CD4-positive, alpha-beta T cell treated with Interleukin-17A for 1 hour (primary cell): ENCODE data around the gene ARL6IP1.
A peak's percentile ranks its signal among the peaks of the same experiment; 100 is the strongest.
"Not testable (repeated sequence)": the region's sequence is repeated elsewhere in the genome, so short reads cannot be mapped to it uniquely, and the experiment has no call there.

Experiments used
- DNase-seq: peaks from one replicate; pipeline ENCODE4 v3.0.0-alpha.2; 2020

Gene ARL6IP1

DNA sequence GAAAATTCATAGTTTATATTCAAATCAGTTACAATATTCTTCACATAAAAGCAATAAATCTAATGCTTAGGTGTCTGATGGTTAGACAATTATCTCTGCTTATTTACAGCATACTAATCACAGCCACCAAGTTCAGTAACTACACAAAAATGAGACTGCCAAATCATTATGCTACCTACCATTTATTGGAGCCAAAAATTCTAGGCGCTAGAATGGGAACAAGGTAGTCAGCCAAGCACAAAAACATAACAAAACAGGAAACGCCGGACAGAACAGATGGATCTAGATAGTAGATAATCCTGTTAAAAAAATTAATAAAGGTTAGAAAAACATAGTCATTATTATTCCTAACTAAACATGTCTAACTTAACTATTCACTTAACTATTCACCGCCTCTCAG, 3.6 kb downstream of the ARL6IP1 start:
- no peak for DNase-seq

DNA sequence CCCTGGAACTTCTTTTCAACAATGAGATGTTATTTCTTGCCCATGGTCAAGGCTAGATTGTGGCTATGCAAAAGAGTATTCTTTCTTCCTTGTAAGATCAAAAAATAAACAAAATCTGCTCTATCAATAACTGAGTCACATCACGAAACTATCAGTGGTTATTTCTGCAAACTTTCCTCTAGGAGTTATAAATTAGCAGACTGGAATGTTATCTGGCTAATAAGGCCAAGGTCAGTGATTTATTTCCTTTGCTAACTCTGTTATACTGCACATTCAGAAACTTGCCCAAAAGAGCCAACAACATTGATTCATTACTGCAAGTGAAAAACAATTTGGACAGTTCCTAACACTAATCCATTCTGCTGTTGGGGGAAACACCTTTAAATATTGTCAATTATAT, 5.0 kb downstream of the ARL6IP1 start:
- DNase-seq: no peak

DNA sequence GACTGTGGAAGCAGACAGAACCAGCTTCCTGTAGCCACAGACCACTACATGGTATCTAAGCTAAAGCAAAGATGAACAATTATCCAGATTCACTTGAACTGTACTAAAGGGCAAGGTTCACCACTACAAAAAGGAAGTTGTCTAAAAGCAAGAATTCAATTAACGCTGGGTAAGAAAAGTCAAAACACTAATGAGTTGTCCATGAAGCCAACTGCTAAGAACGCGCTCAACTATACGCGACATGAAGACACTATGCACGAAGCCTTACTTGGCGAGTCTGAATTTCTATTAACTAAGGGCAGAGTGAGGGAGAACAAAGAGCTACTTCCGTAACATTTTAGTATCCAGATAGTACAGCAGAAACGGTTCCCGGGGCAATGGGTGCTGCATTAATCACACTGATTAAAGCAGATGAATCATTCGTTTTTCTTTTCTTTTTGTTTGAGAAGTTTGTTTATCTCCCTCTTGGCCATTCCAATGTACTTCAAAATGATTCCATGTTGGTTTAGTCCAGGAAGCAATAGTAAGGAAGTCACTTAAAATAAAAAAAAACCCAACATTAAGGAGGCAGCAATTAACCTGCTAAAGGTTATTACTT, 8.4 kb downstream of the ARL6IP1 start:
- no peak for DNase-seq

DNA sequence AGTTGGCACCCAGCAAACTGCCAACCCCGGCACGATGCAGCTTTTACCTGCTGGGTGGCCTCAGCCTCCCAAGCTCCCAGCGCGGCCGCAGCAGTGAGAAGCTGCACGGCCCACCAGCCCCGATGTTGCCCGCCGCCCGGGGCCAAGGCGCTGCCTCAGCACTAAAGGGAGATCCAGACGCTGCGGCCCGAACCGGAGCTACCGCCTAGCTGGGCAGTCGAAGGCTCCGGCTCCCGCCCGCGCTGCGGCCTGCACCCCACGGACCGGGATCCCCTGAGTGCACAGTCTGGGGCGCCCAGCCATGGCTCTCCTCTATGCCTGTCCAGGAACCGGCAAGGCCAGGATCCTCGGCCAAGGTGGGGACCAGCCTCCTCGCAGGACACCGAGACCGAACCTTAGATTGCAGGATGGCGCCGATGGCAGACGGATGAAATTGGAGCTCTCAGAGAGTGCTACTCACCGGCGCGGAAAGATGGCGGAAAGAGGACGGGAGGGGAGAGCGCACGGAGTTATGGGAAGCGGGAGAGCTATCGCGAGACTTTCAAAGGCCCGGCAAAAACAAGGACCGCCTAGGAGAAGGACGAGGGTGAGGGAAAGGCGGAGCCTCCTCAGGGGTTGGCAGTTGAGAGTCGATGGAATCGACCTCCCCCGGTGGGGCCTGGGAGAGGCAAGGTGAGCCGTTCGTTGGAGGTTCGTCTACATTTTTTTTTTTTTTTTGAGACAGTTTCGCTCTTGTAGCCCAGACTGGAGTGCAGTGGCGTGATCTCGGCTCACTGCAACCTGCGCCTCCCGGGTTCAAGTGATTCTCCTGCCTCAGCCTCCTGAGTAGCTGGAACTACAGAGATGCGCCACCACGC, 11.3 kb downstream of the ARL6IP1 start, which contains the start of gene RPS15A:
Gene RPS15A (minus strand): TSS at position 485 of the 857 bp plus-strand sequence. CDS start 1,221 bp downstream, outside the sequence.
- peak; percentile 97 for DNase-seq

DNA sequence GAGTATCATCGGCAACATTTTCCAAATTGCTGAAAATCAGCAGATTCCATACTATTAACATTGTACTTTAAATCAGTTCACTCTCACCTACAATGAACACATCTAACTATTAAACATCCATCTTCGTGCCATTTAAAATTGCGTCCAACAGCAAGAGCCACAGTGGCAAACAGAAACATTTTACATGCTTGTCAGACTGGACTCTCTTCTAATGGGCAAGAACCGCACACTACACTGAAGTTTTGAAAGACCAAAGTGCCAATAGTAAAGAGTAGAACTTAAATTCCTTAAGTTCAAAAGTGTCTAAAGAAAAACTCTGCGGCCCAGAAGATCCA, 11.9 kb downstream of the ARL6IP1 start:
- DNase-seq: no peak

DNA sequence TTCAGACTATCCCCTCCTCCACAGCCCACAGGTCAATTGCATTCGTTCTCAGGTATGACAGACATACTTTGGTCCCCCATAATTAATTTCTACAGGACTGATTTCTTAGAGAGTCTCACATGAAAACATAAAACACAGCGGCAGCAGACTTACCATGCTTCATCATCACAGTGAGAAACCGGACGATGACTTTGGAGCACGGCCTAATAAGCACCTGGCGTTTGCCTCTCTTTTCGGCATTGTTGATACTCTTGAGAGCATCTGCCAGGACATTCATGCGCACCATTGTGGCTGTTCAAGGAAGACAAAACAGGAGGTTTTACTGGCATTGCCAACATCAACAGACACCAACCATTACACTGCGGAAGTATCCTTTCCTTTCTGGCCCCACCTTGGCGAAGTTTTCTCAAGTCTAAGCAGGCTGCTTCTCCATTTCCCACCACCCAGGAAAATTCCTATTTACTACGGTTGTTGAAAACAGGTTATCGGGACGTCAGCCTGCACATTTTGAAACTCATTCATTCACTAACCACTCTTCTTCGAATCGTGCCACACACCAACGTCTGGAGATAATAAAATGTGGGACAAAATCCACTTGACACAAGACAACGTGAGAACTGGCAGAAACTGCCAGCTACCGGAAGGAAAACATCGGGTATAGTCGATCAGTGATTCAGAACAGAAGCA, 12.4 kb downstream of the ARL6IP1 start:
- DNase-seq: no peak

DNA sequence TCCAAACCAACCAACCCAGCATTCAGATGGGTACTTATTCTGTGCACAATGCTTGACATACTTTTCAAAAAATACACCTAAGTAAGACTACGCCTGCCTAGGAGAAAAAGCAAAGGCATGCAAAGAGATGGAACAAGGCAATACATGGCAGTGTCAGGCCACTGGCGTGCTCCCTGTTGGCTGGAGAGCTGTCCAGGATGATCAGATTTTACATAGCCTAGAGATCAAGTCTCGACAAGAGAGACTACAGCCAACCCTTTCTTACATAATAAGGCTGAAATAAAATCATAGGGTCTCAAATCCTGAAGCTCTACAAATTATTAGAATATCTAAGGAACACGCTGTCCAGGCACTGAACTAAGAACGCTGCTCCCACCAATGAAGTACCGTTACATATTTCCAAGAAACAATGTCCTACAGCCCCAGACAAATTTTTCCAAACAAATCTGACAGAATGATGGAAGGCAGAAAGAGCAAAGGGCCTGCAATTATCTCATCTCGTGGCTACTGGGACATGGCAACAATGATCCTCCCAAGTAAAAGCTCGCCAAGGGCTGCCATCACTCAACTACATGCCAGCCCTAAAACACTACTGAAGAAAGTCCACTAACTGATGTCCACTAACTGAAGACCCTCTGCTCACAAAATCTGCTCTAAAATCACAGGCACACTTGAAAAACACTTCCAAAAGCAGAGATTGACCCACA, 16.3 kb downstream of the ARL6IP1 start:
- DNase-seq: no peak

DNA sequence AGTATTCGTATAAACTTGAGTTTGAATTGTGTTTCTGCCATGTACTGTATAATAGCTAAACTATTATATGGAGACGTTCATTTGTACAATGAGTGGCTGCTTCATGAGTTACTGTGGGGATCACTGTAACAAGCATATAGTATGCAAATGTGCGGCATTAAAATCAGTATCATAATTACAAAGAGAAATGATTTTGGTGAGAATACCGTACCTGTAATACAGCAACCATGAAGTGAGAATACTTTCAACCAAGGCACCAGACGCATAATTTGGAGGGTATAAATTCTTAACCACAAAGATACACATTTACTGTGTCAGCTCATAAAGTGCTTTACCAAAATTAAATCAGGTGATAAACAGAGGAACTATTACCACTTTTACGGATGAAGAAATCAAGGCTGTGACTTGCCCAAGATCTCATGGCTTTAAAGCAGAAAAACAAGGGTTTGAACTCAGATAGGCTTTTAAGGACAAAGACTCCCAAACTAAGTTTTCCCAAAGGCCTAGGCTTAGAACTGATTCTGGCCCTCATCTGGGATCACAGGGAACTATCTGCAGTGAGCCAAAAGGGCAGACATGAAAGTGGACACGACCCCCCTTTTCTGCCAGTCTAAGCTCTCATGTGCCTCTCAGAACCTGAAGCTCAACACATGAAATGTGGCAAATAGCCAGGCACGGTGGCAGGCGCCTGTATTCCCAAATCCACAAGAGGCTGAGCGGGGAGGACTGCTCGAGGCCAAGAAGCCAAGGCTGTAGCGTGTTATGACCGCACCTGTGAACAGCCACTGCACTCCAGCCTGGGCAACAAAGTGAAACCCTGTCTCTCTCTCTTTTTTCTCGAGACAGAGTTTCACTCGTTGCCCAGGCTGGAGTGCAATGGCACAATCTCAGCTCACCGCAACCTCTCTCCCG, 17.7 kb downstream of the ARL6IP1 start:
- DNase-seq: no peak

DNA sequence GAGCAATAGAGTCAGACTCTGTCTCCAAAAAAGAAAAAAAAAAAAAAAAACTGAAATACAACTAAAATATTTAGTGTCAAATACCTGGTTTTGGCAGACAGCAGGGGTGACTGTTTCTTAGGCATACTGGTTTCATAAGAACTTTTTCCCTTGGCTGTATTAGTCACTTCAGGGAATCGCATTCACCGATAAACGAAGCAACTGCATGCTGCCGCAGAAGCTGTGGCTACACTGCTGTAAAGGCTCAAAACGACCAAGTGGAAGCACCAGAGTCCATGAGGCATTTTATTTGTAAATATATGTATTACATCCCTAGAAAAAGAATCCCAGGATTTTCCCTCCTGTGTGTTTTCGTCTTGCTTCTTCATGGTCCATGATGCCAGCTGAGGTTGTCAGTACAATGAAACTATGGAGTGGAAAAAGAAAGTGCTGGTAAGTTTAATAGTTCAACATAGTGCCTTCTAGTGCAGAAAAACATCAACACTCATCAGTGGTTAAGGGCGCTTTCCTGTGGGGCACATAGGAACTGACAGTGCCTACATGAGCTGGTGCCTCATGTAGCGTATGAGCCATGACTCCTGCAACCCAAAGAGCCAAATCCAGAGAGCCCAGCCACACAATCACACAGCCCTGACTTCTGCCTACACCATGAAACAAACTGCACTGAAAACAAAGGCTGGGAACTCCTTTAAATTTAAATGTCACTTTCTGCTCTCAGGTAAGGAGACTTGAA, 18.5 kb downstream of the ARL6IP1 start:
- no peak for DNase-seq

DNA sequence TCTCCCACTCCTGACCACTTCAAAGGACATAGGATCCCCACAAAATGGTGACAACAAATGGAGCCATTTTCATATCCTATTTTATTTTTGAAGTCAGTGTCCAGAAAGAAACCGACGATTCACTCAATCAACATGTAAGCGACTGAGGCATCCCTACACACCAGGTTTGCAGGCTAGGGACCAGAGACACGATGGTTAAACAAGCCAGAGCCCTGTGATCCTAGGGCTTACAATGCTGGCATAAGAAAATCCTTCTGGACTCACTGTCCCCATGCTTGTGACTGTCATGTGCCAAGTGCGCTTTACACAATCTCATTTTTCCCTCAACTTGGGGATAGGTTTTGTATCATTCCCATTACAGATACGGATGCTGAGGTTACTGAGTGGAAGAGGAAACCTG, 20.1 kb downstream of the ARL6IP1 start:
- DNase-seq: not testable (repeated sequence)

DNA sequence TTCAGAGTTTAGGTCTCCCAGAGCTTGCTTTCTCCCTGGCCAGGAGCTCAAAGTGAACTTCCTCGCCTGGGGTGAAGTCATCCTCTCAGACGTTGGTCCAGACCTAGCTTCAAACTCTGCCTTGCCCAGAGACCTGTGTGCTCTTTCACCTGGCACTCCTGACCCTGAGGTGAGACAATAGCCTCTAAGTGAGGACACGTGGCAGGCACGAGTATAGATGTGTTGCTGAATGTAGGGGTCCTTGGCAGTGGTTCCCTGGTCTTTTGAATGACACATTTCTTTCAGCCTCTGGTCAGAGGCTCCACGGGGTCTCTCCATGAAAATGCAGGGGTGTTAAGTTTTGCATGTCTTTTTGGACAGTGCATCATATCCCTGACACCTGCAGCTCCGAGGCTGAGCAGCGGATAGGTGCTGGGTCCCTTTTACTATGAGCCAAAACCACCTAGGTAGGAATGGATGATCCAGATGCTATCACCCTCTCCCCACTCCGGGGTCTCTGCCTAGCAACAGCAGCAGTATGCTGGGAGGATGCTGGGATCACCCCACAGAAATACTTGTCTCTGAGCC, 20.8 kb downstream of the ARL6IP1 start:
- not testable (repeated sequence) for DNase-seq

DNA sequence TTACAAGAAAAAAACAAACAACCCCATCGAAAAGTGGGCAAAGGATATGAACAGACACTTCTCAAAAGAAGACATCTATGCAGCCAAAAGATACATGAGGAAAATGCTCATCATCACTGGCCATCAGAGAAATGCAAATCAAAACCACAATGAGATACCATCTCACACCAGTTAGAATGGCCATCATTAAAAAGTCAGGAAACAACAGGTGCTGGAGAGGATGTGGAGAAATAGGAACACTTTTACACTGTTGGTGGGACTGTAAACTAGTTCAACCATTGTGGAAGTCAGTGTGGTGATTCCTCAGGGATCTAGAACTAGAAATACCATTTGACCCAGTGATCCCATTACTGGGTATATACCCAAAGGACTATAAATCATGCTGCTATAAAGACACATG, 23.7 kb downstream of the ARL6IP1 start:
- not testable (repeated sequence) for DNase-seq

DNA sequence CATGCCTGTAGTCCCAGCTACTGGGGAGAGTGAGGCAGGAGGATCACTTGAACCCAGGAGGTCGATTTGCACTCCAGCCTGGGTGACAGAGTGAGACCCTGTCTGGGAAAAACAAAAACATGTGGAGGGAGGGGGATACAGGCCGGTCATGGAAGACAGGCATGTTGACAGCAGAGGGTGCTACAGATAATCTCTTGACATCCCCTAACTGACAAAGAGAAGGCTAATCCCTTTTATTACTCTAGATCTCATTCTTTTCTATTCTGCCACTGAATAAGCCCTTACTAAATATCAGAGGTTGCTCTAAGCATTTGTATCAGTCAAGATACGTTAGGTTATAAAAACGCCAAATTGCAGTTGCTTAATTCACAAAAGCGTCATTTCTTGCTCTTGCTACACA, 25.0 kb downstream of the ARL6IP1 start:
- DNase-seq: not testable (repeated sequence)

DNA sequence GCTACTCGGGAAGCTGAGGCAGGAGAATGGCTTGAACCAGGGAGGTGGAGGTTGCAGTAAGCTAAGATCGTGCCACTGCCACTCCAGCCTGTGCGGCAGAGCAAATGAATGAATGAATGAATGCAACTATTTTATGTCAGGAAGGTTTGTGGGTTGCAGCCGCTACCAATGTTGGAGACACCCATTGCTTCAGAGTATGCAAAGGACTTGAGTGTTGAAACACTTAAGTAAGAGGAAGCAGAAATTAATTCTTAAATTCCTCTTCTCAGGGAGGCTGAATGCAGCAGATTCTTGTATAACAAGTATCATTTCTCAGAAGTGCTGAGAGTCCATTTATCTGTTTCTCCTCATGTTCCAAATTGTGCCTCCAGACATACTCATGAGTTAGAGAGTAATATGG, 26.7 kb downstream of the ARL6IP1 start:
- not testable (repeated sequence) for DNase-seq

DNA sequence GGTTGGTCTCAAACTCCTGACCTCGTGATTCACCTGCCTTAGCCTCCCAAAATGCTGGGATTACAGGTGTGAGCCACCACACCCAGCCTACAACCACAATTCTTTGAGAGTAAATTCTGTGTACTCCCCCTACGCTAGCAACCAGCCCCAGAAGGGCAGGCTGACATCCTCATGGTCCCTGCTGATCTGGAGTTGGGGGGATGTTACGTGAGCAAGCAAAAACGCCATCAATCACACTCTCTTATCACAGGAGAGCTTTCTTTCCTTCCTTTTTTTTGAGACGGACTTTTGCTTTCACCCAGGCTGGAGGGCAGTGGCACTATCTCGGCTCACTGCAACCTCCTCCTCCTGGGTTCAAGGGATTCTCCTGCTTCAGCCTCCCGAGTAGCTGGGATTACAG, 29.2 kb downstream of the ARL6IP1 start:
- DNase-seq: not testable (repeated sequence)

DNA sequence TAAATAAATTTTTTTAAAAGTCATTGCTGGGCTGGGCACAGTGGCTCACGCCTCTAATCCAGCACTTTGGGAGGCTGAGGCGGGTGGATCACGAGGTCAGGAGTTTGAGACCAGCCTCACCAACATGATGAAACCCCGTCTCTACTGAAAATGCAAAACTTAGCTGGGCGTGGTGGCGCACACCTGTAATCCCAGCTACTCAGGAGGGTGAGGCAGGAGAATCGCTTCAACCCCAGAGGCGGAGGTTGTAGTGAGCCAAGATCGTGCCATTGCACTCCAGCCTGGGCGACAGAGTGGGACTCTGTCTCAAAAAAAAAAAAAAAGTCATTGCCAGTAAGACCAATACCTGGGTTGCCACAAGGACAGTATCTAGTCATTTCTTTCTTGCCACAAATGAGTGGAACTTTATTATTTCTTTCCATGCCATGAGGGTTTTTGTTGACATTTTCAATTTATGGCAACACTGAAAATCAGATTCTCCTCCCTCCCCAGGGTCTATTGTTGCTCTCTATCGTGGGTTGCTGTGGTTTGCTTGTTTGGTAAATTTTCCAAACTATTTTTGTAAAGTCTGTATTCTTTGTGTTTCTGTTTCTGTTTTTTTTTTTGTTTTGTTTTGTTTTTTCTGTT, 30.9 kb downstream of the ARL6IP1 start:
- not testable (repeated sequence) for DNase-seq

DNA sequence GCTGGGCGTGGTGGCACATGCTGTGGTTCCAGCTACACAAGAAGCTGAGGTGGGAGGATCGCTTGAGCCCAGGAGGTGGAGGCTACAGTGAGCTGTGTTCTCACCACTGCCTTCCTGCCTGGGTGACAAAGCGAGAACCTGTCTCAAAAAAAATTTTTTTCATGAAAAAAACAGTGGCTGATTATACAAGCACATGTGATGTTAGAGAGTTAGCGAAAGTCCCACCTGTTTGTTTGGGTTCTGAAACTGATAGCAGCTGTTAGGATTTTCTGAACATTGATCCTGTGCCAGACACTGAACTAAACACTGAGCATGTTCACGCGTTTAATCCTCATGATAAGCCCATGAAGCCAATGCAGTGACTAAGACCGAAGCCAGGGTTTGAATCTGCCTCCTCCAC, 34.1 kb downstream of the ARL6IP1 start:
- peak; percentile 69 for DNase-seq

DNA sequence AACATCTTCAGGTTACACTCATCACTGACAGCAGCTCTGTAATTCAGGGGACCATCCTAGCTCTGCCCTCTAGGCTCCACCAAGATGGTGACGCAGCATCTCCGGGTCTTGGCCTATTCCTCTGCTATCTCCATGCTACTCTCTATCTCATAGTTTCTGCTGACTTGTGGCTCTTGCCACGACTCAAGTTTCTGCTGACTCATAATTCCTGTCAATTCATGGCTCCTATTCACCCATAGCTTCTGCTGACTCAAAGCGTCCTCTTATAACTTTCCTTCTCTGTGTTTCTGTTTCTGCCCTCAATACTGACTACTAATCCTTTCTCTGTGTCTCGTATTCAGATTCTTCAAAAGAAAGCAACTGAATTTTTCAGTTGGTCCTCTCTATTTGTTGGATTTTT, 38.6 kb downstream of the ARL6IP1 start:
- not testable (repeated sequence) for DNase-seq

DNA sequence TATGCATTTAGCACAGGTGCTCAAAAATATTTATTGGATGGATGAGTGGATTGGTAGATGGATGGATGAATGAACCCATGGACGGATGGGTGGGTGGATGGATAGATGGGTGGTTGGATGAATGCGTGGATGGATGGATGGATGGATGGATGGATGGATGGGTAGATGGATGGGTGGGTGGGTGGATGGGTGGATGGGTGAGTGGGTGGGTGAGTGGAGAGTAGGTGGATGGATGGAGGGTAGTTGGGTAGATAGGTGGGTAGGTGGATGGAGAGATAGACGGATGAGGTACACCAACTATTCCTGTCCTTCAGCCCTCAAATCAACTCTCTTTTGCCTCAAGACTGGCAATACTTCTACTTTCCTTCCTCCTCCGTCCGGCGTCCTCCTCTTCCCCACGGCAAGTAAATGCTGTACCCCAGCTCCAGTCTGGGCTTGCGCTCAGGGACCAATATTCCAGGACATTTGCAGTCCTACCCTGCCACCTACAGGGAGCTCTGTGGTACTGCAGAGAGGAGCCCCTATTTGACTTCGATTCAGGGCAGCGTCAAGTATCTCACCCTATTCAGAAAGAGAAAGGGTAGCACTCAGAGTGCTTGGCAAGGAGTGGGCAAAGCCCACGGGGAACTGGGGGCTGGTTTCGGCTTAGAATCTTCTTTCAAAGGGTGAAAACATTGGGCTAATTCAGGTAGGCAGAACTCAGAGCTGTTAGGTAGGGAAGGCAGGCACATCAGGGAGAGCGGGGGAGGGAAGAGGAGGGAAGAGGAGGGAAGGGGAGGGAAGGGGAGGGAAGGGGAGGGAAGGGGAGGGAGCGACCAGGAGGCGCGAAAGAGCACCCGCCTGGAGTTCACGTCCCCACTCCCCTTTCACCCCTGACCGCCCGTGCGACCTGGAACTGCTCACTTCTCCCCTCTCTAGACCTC, 41.5 kb downstream of the ARL6IP1 start:
- DNase-seq: peak; percentile 81
